LNCAP (cell line): ENCODE results near the gene DPEP2NB.
"Not testable (repeated sequence)": the region's sequence is repeated elsewhere in the genome, so short reads cannot be mapped to it uniquely, and the experiment has no call there.

Experiments used
- CTCF ChIP-seq: fragments of 450-650 bp; IDR thresholded peaks from 2 replicates; pipeline ENCODE4 v1.5.1; 2017; ENCODE audit warnings: mild to moderate bottlenecking

DPEP2NB gene

GRCh38 chr16:68009157-68009735, 6.5 kb downstream of the DPEP2NB start:
- no peak for TF ChIP-seq CTCF

GRCh38 chr16:68005786-68006286, 9.9 kb downstream of the DPEP2NB start:
- TF ChIP-seq CTCF = no peak

GRCh38 chr16:68005211-68005610, 10.5 kb downstream of the DPEP2NB start:
- TF ChIP-seq CTCF = no peak

- no peak for TF ChIP-seq CTCF
Observed at GRCh38 chr16:68003031-68003430, 12.7 kb downstream of the DPEP2NB start.

- TF ChIP-seq CTCF = no peak
Observed at GRCh38 chr16:68000450-68000849, 15.3 kb downstream of the DPEP2NB start.

- no peak for TF ChIP-seq CTCF
Observed at GRCh38 chr16:67999985-68000384, 15.7 kb downstream of the DPEP2NB start.

- TF ChIP-seq CTCF = not testable (repeated sequence)
Observed at GRCh38 chr16:67998779-67999688, 16.7 kb downstream of the DPEP2NB start, which contains the start of gene DPEP2. Gene DPEP2 (minus strand): TSS chr16:67999484. CDS start chr16:67993212, 6,272 bp downstream.
